ENCODE measurements around the gene APBA2. TPM values are rescaled to one million over a fixed set of nuclear protein-coding genes. Genes with fewer than 3 reads are reported as not detected.

Gene APBA2
- total RNA-seq, 1 experiment from 2014 or later, result 0.31 TPM

- H3K27me3 ChIP-seq (ENCODE audit: control insufficient read depth, insufficient read depth, low read length), result no peaks in the 10 kb centered on the region; the same call in 1 of the 2 replicates
- CTCF ChIA-PET, result interaction anchor here (0.6 kb wide), 1 partner anchor 31 kb away, joined by 3 read pairs; no protein-coding TSS in a partner anchor
Measured at GRCh38 chr15:28991236-28992171, 105.7 kb downstream of the APBA2 start.

DNA sequence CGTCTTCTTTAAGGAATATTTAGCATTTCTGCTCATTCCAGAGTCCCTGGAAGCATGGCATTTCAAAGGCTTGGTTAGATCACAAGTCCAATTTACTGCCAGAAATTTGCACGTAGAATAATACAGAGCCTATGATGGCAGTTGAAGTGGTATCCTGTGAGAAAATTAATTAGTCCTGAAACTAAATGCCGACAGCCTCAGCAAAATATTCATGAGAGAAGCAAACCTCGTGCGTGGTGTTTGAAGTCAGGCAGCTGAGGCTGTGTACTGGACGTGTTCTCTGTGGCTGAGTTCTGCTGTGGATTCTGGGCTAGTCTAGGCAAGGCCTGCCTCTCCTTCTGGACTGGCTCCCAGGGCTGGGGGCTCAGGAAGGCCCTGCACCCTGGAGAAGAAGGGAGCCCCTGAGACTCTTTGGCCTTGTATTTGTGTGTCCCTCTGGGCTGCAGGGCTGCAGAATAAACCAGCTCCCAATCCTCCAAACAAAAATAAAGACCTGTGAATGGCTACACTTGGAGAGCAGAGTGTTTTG, 106.6 kb downstream of the APBA2 start:
- Histone ChIP-seq H3K36me3 (ENCODE audit: control insufficient read depth, insufficient read depth, low read length) (no peaks in the 10 kb centered on the region), H3K27ac (ENCODE audit: low read length) (no peak overlapping the region), H3K9me3 (ENCODE audit: control insufficient read depth, insufficient read depth, low read depth, low read length) (no peaks in the 10 kb centered on the region), H3K4me1 (ENCODE audit: control insufficient read depth, insufficient read depth, low read length) (no peaks in the 10 kb centered on the region), H3K4me3 (ENCODE audit: low read depth in 2 of 2, low read length in 2 of 2) (no peak overlapping the region), H3K27me3 (ENCODE audit: control insufficient read depth, insufficient read depth, low read length) (no peaks in the 10 kb centered on the region; the same call in 1 of the 2 replicates)
- TF ChIP-seq, protein P1, sequence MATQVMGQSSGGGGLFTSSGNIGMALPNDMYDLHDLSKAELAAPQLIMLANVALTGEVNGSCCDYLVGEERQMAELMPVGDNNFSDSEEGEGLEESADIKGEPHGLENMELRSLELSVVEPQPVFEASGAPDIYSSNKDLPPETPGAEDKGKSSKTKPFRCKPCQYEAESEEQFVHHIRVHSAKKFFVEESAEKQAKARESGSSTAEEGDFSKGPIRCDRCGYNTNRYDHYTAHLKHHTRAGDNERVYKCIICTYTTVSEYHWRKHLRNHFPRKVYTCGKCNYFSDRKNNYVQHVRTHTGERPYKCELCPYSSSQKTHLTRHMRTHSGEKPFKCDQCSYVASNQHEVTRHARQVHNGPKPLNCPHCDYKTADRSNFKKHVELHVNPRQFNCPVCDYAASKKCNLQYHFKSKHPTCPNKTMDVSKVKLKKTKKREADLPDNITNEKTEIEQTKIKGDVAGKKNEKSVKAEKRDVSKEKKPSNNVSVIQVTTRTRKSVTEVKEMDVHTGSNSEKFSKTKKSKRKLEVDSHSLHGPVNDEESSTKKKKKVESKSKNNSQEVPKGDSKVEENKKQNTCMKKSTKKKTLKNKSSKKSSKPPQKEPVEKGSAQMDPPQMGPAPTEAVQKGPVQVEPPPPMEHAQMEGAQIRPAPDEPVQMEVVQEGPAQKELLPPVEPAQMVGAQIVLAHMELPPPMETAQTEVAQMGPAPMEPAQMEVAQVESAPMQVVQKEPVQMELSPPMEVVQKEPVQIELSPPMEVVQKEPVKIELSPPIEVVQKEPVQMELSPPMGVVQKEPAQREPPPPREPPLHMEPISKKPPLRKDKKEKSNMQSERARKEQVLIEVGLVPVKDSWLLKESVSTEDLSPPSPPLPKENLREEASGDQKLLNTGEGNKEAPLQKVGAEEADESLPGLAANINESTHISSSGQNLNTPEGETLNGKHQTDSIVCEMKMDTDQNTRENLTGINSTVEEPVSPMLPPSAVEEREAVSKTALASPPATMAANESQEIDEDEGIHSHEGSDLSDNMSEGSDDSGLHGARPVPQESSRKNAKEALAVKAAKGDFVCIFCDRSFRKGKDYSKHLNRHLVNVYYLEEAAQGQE (IDR thresholded peaks at IDR 0.05; ENCODE audit: insufficient read depth in 1 of 2, low read depth in 2 of 2, low read length in 1 of 2), result no peak
- TF ChIP-seq TCF7L2 (IDR thresholded peaks at IDR 0.05; ENCODE audit: low read depth, low read length) (no peak), CTCF (IDR thresholded peaks at IDR 0.05) (no peak), POLR2AphosphoS5 (IDR thresholded peaks at IDR 0.05; ENCODE audit: low read depth, low read length) (no peak), SIN3A (IDR thresholded peaks at IDR 0.05; ENCODE audit: borderline replicate concordance, insufficient read depth, low read depth, low read length) (no peak)
- DNase-seq (ENCODE audit: low read depth, low spot score) (no peak), ATAC-seq (no peak)
- ChIA-PET CTCF (no interaction called here), POLR2A (no interaction called here)
- BruUV-seq (replicated peaks), result no TSS peak
- in situ Hi-C loops (cut with HindIII; ENCODE audit: low pct_unique_long_range_greater_than_20kb, low sequenced_read_pairs) (no loop called here), intact Hi-C loops (cut with micrococcal nuclease; ENCODE audit: unreplicated experiment) (no loop called here)

More at GRCh38 chr15:28991236-28992171, 105.7 kb downstream of the APBA2 start:
- H3K4me3 ChIP-seq (ENCODE audit: low read depth in 2 of 2, low read length in 2 of 2), result no peak overlapping the region
- no peak overlapping the region for H3K27ac ChIP-seq (ENCODE audit: low read length)
- no peak for ATAC-seq
- no TSS peak for BruUV-seq (replicated peaks)
- in situ Hi-C loops (cut with HindIII; ENCODE audit: low pct_unique_long_range_greater_than_20kb, low sequenced_read_pairs) (no loop called here), intact Hi-C loops (cut with micrococcal nuclease; ENCODE audit: unreplicated experiment) (no loop called here)
- no peaks in the 10 kb centered on the region for H3K9me3 ChIP-seq (ENCODE audit: control insufficient read depth, insufficient read depth, low read depth, low read length)
- POLR2A ChIA-PET, result no interaction called here
- TF ChIP-seq TCF7L2 (IDR thresholded peaks at IDR 0.05; ENCODE audit: low read depth, low read length) (no peak), POLR2AphosphoS5 (IDR thresholded peaks at IDR 0.05; ENCODE audit: low read depth, low read length) (no peak), CTCF (IDR thresholded peaks at IDR 0.05) (no peak), SIN3A (IDR thresholded peaks at IDR 0.05; ENCODE audit: borderline replicate concordance, insufficient read depth, low read depth, low read length) (no peak)
- TF ChIP-seq, protein P1 (IDR thresholded peaks at IDR 0.05; ENCODE audit: insufficient read depth in 1 of 2, low read depth in 2 of 2, low read length in 1 of 2), result no peak
- H3K4me1 ChIP-seq (ENCODE audit: control insufficient read depth, insufficient read depth, low read length), result no peaks in the 10 kb centered on the region
- H3K36me3 ChIP-seq (ENCODE audit: control insufficient read depth, insufficient read depth, low read length), result no peaks in the 10 kb centered on the region
- no peak for DNase-seq (ENCODE audit: low read depth, low spot score)
